H1 (cell line): ENCODE measurements around the gene BPIFB2. TPM values are rescaled to one million over a fixed set of nuclear protein-coding genes. Genes with fewer than 3 reads are reported as not detected.

ENCODE experiments used
- CTCF ChIA-PET: fragments of 300-600 bp; sonication (Branson Sonifier 250); formaldehyde crosslinking; loops from one replicate; lab custom pipeline; 2021; ENCODE audit not compliant: partially characterized antibody; lab: Charles Lee
- POLR2A ChIA-PET: fragments of 300-600 bp; sonication (Branson Sonifier 250); formaldehyde crosslinking; loops from one replicate; lab custom pipeline; 2021; ENCODE audit warnings: inconsistent platforms; ENCODE audit not compliant: partially characterized antibody; lab: Charles Lee
- DNase-seq, 2 experiments: peaks; one replicate each; pipeline versions ENCODE4 v3.0.0 to v3.0.0-alpha.2; 2010 to 2022; ENCODE audit warnings: low spot score in 2 of 2, low read depth in 1 of 2, mixed read lengths in 1 of 2
- FAIRE-seq: peaks from 2 replicates; lab custom pipeline; 2011; peaks lifted over from hg19 to GRCh38; lab: Jason Lieb, UNC
- H2AFZ ChIP-seq: 2 replicates; pipeline ENCODE4 v1.8.1; 2012; ENCODE audit warnings: low read length, inconsistent platforms
- H2AK5ac ChIP-seq: 2 replicates; pipeline ENCODE4 v1.6.1; 2013; ENCODE audit warnings: low read depth, low read length
- H2BK120ac ChIP-seq: replicated peaks from 2 replicates; pipeline ENCODE3; 2013; ENCODE audit warnings: low read depth, low read length, inconsistent platforms
- H2BK12ac ChIP-seq: 2 replicates; pipeline ENCODE4 v1.6.1; 2013; ENCODE audit warnings: low read depth, low read length
- H2BK15ac ChIP-seq: 2 replicates; pipeline ENCODE4 v1.6.1; 2013; ENCODE audit warnings: low read length
- H2BK20ac ChIP-seq: 2 replicates; pipeline ENCODE4 v1.6.1; 2013; ENCODE audit warnings: low read length
- H2BK5ac ChIP-seq: 2 replicates; pipeline ENCODE4 v1.6.1; 2013; ENCODE audit warnings: low read depth, low read length
- H3K14ac ChIP-seq: 2 replicates; pipeline ENCODE4 v1.6.1; 2013; ENCODE audit warnings: inconsistent platforms; ENCODE audit not compliant: insufficient read length
- H3K18ac ChIP-seq: 2 replicates; pipeline ENCODE4 v1.6.1; 2013; ENCODE audit warnings: low read length; ENCODE audit errors: extremely low read depth
- H3K23ac ChIP-seq: 2 replicates; pipeline ENCODE4 v1.6.1; 2013; ENCODE audit warnings: inconsistent platforms; ENCODE audit not compliant: insufficient read length
- H3K23me2 ChIP-seq: 2 replicates; pipeline ENCODE4 v1.6.1; 2013; ENCODE audit warnings: low read depth, low read length
- H3K27ac ChIP-seq: 2 replicates; pipeline ENCODE4 v1.6.1; 2011; ENCODE audit warnings: low read depth, low read length, inconsistent platforms
- H3K27me3 ChIP-seq, 4 experiments: replicated peaks in 1 of 4; 1 replicate in 1 of 4; 2 replicates in 3 of 4; pipeline versions ENCODE4 v1.6.1 to v1.8.1; 2011 to 2013; ENCODE audit warnings: low read length in 3 of 4, mild to moderate bottlenecking in 3 of 4, inconsistent platforms in 2 of 4, mixed read lengths in 2 of 4, moderate library complexity in 1 of 4; ENCODE audit not compliant: control insufficient read depth in 3 of 4, insufficient read depth in 3 of 4; ENCODE audit errors: extremely low read depth in 1 of 4
- H3K36me3 ChIP-seq, 4 experiments: 2 replicates each; pipeline versions ENCODE4 v1.6.1 to v1.8.1; 2011 to 2013; ENCODE audit warnings: mild to moderate bottlenecking in 4 of 4, low read length in 3 of 4, moderate library complexity in 2 of 4, control low read depth in 1 of 4, inconsistent platforms in 1 of 4; ENCODE audit not compliant: insufficient read depth in 4 of 4, control insufficient read depth in 2 of 4
- H3K4ac ChIP-seq: replicated peaks from 2 replicates; pipeline ENCODE3; 2013; ENCODE audit warnings: low read length, low read depth, mixed read lengths, inconsistent platforms; ENCODE audit not compliant: insufficient read length
- H3K4me1 ChIP-seq, 4 experiments: replicated peaks in 1 of 4; 1 replicate in 1 of 4; 2 replicates in 3 of 4; pipeline versions ENCODE4 v1.6.1 to v1.8.1; 2011 to 2013; ENCODE audit warnings: low read length in 3 of 4, inconsistent platforms in 2 of 4, mixed read lengths in 1 of 4; ENCODE audit not compliant: insufficient read depth in 4 of 4, control insufficient read depth in 3 of 4
- H3K4me2 ChIP-seq, 2 experiments: 2 replicates each; pipeline versions ENCODE4 v1.6.1 to v1.8.1; 2011 to 2013; ENCODE audit warnings: low read depth in 2 of 2, low read length in 2 of 2, control low read depth in 1 of 2, inconsistent platforms in 1 of 2, mild to moderate bottlenecking in 1 of 2; ENCODE audit not compliant: insufficient read depth in 1 of 2
- H3K4me3 ChIP-seq, 4 experiments: fragments of 200-600, 300-600 bp in 1 of 4; sonication (generic), shearing (Covaris generic), sonication (Bioruptor Twin) in 1 of 4; 2 replicates each; pipeline versions ENCODE4 v1.5.1 to v1.8.1; 2011 to 2016; ENCODE audit warnings: low read length in 4 of 4, low read depth in 3 of 4, control low read depth in 2 of 4, inconsistent platforms in 2 of 4, mild to moderate bottlenecking in 2 of 4, mixed read lengths in 1 of 4, moderate library complexity in 1 of 4; ENCODE audit not compliant: insufficient read depth in 2 of 4; ENCODE audit errors: extremely low read depth in 1 of 4
- H3K56ac ChIP-seq: replicated peaks from 2 replicates; pipeline ENCODE3; 2013; ENCODE audit warnings: low read depth, mild to moderate bottlenecking, mixed read lengths, low read length, inconsistent platforms; ENCODE audit not compliant: insufficient read length
- H3K79me1 ChIP-seq: 2 replicates; pipeline ENCODE4 v1.6.1; 2013; ENCODE audit warnings: low read depth, low read length, control low read depth
- H3K79me2 ChIP-seq, 2 experiments: 2 replicates each; pipeline versions ENCODE4 v1.6.1 to v1.8.1; 2012 to 2013; ENCODE audit warnings: low read length in 2 of 2, mild to moderate bottlenecking in 2 of 2, inconsistent platforms in 1 of 2; ENCODE audit not compliant: insufficient read depth in 2 of 2, control insufficient read depth in 1 of 2
- H3K9ac ChIP-seq, 4 experiments: replicated peaks in 1 of 4; 1 replicate in 1 of 4; 2 replicates in 3 of 4; pipeline versions ENCODE4 v1.6.1 to v1.8.1; 2011 to 2013; ENCODE audit warnings: low read depth in 3 of 4, low read length in 3 of 4, control low read depth in 2 of 4, mild to moderate bottlenecking in 2 of 4, moderate library complexity in 2 of 4, inconsistent platforms in 1 of 4; ENCODE audit errors: extremely low read depth in 1 of 4
- H3K9me3 ChIP-seq, 2 experiments: 2 replicates each; pipeline versions ENCODE4 v1.6.1 to v1.8.1; 2012 to 2013; ENCODE audit warnings: mild to moderate bottlenecking in 2 of 2, moderate library complexity in 2 of 2, control low read depth in 1 of 2, inconsistent platforms in 1 of 2, low read depth in 1 of 2, low read length in 1 of 2, mixed read lengths in 1 of 2; ENCODE audit not compliant: insufficient read depth in 2 of 2
- H4K20me1 ChIP-seq, 2 experiments: replicated peaks in 1 of 2; 2 replicates each; pipeline versions ENCODE3 to v1.8.1; 2011 to 2013; ENCODE audit warnings: inconsistent platforms in 2 of 2, low read length in 2 of 2, mild to moderate bottlenecking in 1 of 2; ENCODE audit not compliant: insufficient read depth in 2 of 2, control insufficient read depth in 1 of 2
- H4K5ac ChIP-seq: 2 replicates; pipeline ENCODE4 v1.6.1; 2013; ENCODE audit warnings: low read length, low read depth, mixed read lengths, inconsistent platforms; ENCODE audit not compliant: insufficient read length
- H4K8ac ChIP-seq: 2 replicates; pipeline ENCODE4 v1.8.0; 2013; ENCODE audit warnings: mild to moderate bottlenecking, moderate library complexity, low read length, inconsistent platforms; ENCODE audit not compliant: insufficient read depth; ENCODE audit errors: extremely low read depth
- H4K91ac ChIP-seq: replicated peaks from 2 replicates; pipeline ENCODE3; 2013; ENCODE audit warnings: low read length, mixed read lengths, inconsistent platforms; ENCODE audit not compliant: insufficient read length
- ASH2L ChIP-seq: fragments of 200-600, 300-600 bp; sonication (generic); IDR thresholded peaks from one replicate; pipeline ENCODE4 v1.7.1; 2017; ENCODE audit warnings: low read length
- ATF2 ChIP-seq: IDR thresholded peaks from 2 replicates; pipeline ENCODE4 v1.6.1; 2012; ENCODE audit warnings: low read length, inconsistent platforms
- BCL11A ChIP-seq, 2 experiments: IDR thresholded peaks; one replicate each; pipeline ENCODE4 v1.6.1; 2011; ENCODE audit warnings: low read depth in 2 of 2, low read length in 2 of 2, mild to moderate bottlenecking in 2 of 2
- CEBPB ChIP-seq: IDR thresholded peaks from 2 replicates; pipeline ENCODE4 v1.6.1; 2012; ENCODE audit warnings: low read depth, low read length
- KDM4A ChIP-seq: IDR thresholded peaks from one replicate; pipeline ENCODE4 v1.7.1; 2012; ENCODE audit warnings: low read depth, mild to moderate bottlenecking, moderate library complexity, low read length, inconsistent platforms; ENCODE audit not compliant: severe bottlenecking
- MAX ChIP-seq: IDR thresholded peaks from 2 replicates; pipeline ENCODE4 v1.6.1; 2012; ENCODE audit warnings: inconsistent platforms
- POU5F1 ChIP-seq: IDR thresholded peaks from 2 replicates; pipeline ENCODE4 v1.6.1; 2011; ENCODE audit warnings: low read depth, mild to moderate bottlenecking, low read length, moderate library complexity
- RNF2 ChIP-seq: fragments of 200-900, 300-1000 bp; sonication (generic); IDR thresholded peaks from 2 replicates; pipeline ENCODE4 v1.7.1; 2016; ENCODE audit warnings: borderline replicate concordance, low read depth, mild to moderate bottlenecking, antibody characterized with exemption, low read length; ENCODE audit not compliant: poor library complexity, severe bottlenecking; ENCODE audit errors: missing control alignments
- SIN3A ChIP-seq, 2 experiments: IDR thresholded peaks in 1 of 2; conservative IDR thresholded peaks in 1 of 2; 2 replicates each; pipeline ENCODE4 v1.6.1; 2011 to 2012; ENCODE audit warnings: low read length in 2 of 2, improper control_type of control experiment in 1 of 2, low read depth in 1 of 2, mild to moderate bottlenecking in 1 of 2
- TCF12 ChIP-seq: IDR thresholded peaks from 2 replicates; pipeline ENCODE4 v1.6.1; 2011; ENCODE audit warnings: low read depth, mild to moderate bottlenecking, low read length
- TEAD4 ChIP-seq: IDR thresholded peaks from 2 replicates; pipeline ENCODE4 v1.6.1; 2012; ENCODE audit warnings: low read depth, low read length, inconsistent platforms, mixed read lengths
- YY1 ChIP-seq: IDR thresholded peaks from 2 replicates; pipeline ENCODE4 v1.6.1; 2011; ENCODE audit warnings: low read depth, mild to moderate bottlenecking, low read length
- WGBS, 2 experiments: shearing (Covaris generic) in 1 of 2; methylation state at CpG; one replicate each; pipeline versions ENCODE4 v1.1.6 to v1.1.7; 2013 to 2015; ENCODE audit warnings: low lambda C conversion rate in 2 of 2, mixed read lengths in 2 of 2, inconsistent platforms in 1 of 2, low coverage in 1 of 2, missing lambda C conversion rate in 1 of 2; ENCODE audit not compliant: insufficient replicate concordance in 2 of 2, insufficient coverage in 1 of 2, insufficient read length in 1 of 2; ENCODE audit errors: extremely low coverage in 1 of 2, missing lambda C conversion rate in 1 of 2; 5-methylcytosine and 5-hydroxymethylcytosine counted together
- polyA plus RNA-seq, 7 experiments: library from polyadenylated mRNA; depleted of rRNA in 3 of 7; stranded (reverse) in 5 of 7; unstranded in 2 of 7; fragments of >200 nt in 5 of 7; fragments of 200-250 nt in 2 of 7; gene quantifications; 1 replicate in 5 of 7; 2 replicates in 1 of 7; 4 replicates in 1 of 7; pipeline versions ENCODE4 v1.2.1 to v1.2.3, GENCODE V29; 2011 to 2013; ENCODE audit warnings: missing spikeins in 2 of 7, mixed read lengths in 2 of 7
- total RNA-seq: library from RNA; stranded (reverse); fragmentation: NEBNext Ultra II Directional; extraction: Animal tissue kit (Norgen Biotek cat#: 25700); gene quantifications from 2 replicates; pipeline ENCODE4 v1.2.1, GENCODE V29; 2021

Gene BPIFB2
- total and polyA plus RNA-seq, 2 of the 8 experiments (the other 6 are each of a cell fraction or from before 2014, with no cell fraction given) = not detected

- no peak overlapping the region for H4K91ac ChIP-seq
- ChIA-PET CTCF (interaction anchor here (0.6 to 1.8 kb wide), 8 partner anchors 10 to 492 kb away, joined by 3 to 7 read pairs (median 4); partner anchors contain the start of gene SUN5), POLR2A (no interaction called here)
- no peak overlapping the region for H2AFZ ChIP-seq
- H3K27ac ChIP-seq = no peak overlapping the region
- no peaks in the 10 kb centered on the region for H3K79me2 ChIP-seq
- no peak overlapping the region for H4K8ac ChIP-seq
- H3K4ac ChIP-seq = no peak overlapping the region
- no peak overlapping the region for H3K23ac ChIP-seq
- H2BK20ac ChIP-seq = no peak overlapping the region
- no peaks in the 10 kb centered on the region for H3K23me2 ChIP-seq
- no peaks in the 10 kb centered on the region for H4K20me1 ChIP-seq
- no peaks in the 10 kb centered on the region for H3K27me3 ChIP-seq
- DNase-seq (no peak), FAIRE-seq (no peak)
- no peak overlapping the region for H3K56ac ChIP-seq
- H2AK5ac ChIP-seq = no peak overlapping the region
- no peaks in the 10 kb centered on the region; the same call in 1 of the 2 replicates for H3K79me1 ChIP-seq
- H3K9ac ChIP-seq = no peak overlapping the region
- peaks cover 7 to 17% (median 10%) of the 10 kb centered on the region in 4 experiments for H3K4me1 ChIP-seq
- H2BK120ac ChIP-seq = no peak overlapping the region
- H2BK15ac ChIP-seq = no peak overlapping the region
- H3K4me3 ChIP-seq = no peak overlapping the region
- no peak overlapping the region for H2BK12ac ChIP-seq
- no peak overlapping the region for H2BK5ac ChIP-seq
- no peak overlapping the region for H3K18ac ChIP-seq
- no peaks in the 10 kb centered on the region for H3K9me3 ChIP-seq
- H4K5ac ChIP-seq = no peak overlapping the region
- H3K14ac ChIP-seq = no peak overlapping the region
- H3K4me2 ChIP-seq = no peak overlapping the region
- 90% methylated on average over 13 of the region's 16 CpGs; no CpG with 5 or more reads in 1 of the 2 experiments for WGBS, 2 experiments
- no peaks in the 10 kb centered on the region for H3K36me3 ChIP-seq
- no peak for TF ChIP-seq ATF2
- no peak for TF ChIP-seq ASH2L
- no peak for TF ChIP-seq CEBPB
- no peak for TF ChIP-seq POU5F1
- TF ChIP-seq BCL11A (IDR thresholded peaks at IDR 0.05; ENCODE audit: low read depth in 2 of 2, low read length in 2 of 2) = no peak
- no peak for TF ChIP-seq RNF2
- no peak for TF ChIP-seq TEAD4
- TF ChIP-seq KDM4A = no peak
- TF ChIP-seq MAX = no peak
- TF ChIP-seq SIN3A (conservative IDR thresholded peaks at IDR 0.05 in 1 of 2, IDR thresholded peaks at IDR 0.05 in 1 of 2; ENCODE audit: low read depth in 1 of 2, low read length in 2 of 2) = no peak
- no peak for TF ChIP-seq TCF12
- TF ChIP-seq YY1 = no peak
These were observed 39.5 kb upstream of the BPIFB2 start for GRCh38 chr20:32967961-32968457.
